Adrenal gland (tissue), 5 donors: ENCODE results near the gene CCT8L2.

Experiments
- POLR2A ChIP-seq, 2 donors: fragments of 450-650 bp; IDR thresholded peaks; one replicate each; pipeline ENCODE4 v1.6.1; 2017; ENCODE audit warnings: antibody characterized with exemption in 2 of 2, mild to moderate bottlenecking in 2 of 2, moderate library complexity in 1 of 2
- TF ChIP-seq, protein P1 (sequence below), 6 experiments: fragments of 450-650 bp in 4 of 6; fragments of 200-600 bp in 2 of 6; sonication (generic) in 1 of 6; IDR thresholded peaks; 1 replicate in 5 of 6; 2 replicates in 1 of 6; pipeline versions ENCODE4 v1.5.1 to v1.8.0; 2016 to 2021; ENCODE audit warnings: antibody characterized with exemption in 6 of 6, mild to moderate bottlenecking in 2 of 6, moderate library complexity in 1 of 6
- donor health status: DM: no; HTN: no; CAD: no.

DNA sequence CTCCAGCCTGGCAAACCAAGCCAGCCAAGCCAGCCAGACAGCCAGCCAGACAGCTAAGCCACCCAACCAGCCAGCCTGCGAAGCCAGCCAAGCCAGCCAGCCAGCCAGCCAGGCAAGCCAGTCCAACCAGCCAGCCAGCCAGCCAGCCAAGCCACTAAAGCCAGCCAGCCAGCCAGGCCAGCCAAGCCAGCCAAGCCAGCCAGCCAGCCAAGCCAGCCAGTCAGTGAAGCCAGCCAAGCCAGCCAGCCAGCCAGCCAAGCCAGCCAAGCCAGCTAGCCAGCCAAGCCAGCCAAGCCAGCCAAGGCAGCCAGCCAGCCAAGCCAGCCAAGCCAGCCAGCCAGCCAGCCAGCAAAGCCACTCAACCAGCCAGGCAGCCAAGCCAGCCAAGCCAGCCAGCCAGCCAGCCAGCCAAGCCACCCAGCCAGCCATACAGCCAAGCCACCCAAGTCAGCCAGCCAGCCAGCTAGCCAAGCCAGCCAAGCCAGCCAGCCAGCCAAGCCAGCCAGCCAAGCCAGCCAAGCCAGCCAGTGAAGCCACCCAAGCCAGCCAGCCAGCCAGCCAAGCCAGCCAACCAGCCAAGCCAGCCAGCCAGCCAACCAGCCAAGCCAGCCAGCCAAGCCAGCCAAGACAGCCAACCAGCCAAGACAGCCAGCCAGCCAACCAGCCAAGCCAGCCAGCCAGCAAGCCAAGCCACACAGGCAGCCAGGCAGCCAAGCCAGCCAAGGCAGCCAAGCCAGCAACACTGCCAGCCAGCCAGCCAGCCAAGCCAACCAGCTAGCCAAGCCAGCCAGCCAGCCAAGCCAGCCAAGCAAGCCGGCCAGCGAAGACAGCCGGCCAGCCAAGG lies 29.7 kb downstream of the CCT8L2 start:
- no peak for TF ChIP-seq POLR2A (IDR thresholded peaks at IDR 0.05)
- TF ChIP-seq, protein P1, sequence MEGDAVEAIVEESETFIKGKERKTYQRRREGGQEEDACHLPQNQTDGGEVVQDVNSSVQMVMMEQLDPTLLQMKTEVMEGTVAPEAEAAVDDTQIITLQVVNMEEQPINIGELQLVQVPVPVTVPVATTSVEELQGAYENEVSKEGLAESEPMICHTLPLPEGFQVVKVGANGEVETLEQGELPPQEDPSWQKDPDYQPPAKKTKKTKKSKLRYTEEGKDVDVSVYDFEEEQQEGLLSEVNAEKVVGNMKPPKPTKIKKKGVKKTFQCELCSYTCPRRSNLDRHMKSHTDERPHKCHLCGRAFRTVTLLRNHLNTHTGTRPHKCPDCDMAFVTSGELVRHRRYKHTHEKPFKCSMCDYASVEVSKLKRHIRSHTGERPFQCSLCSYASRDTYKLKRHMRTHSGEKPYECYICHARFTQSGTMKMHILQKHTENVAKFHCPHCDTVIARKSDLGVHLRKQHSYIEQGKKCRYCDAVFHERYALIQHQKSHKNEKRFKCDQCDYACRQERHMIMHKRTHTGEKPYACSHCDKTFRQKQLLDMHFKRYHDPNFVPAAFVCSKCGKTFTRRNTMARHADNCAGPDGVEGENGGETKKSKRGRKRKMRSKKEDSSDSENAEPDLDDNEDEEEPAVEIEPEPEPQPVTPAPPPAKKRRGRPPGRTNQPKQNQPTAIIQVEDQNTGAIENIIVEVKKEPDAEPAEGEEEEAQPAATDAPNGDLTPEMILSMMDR (IDR thresholded peaks at IDR 0.05) = no peak
